ENCODE results near the gene AVPR2.

- TF ChIP-seq POLR2A (IDR thresholded peaks at IDR 0.05; ENCODE audit: low read length) (no peak), GATA1 (IDR thresholded peaks at IDR 0.05; ENCODE audit: low read depth, low read length) (no peak)
These were observed 33.8 kb downstream of the AVPR2 start for GRCh38 chrX:153938226-153938786.
